NT2/D1 (cell line): ENCODE measurements around the gene ZBTB7B.

Experiments used
- DNase-seq: peaks from one replicate; pipeline ENCODE4 v3.0.0-alpha.2; 2011; ENCODE audit warnings: low read depth, low spot score
- H3K27me3 ChIP-seq: 2 replicates; pipeline ENCODE4 v1.6.0; 2011; ENCODE audit warnings: mild to moderate bottlenecking; ENCODE audit not compliant: insufficient read length, insufficient read depth
- H3K36me3 ChIP-seq: 2 replicates; pipeline ENCODE4 v1.6.1; 2011; ENCODE audit warnings: mild to moderate bottlenecking, low read length, mixed read lengths; ENCODE audit not compliant: insufficient read depth, insufficient read length
- H3K4me1 ChIP-seq: 2 replicates; pipeline ENCODE4 v1.5.1; 2011; ENCODE audit not compliant: insufficient read depth, insufficient read length
- H3K4me3 ChIP-seq: 2 replicates; pipeline ENCODE4 v1.5.1; 2011; ENCODE audit warnings: low read depth; ENCODE audit not compliant: insufficient read length
- H3K9ac ChIP-seq: 2 replicates; pipeline ENCODE4 v1.6.0; 2011; ENCODE audit warnings: low read depth; ENCODE audit not compliant: insufficient read length
- H3K9me3 ChIP-seq: 2 replicates; pipeline ENCODE4 v1.5.1; 2011; ENCODE audit warnings: mild to moderate bottlenecking, low read length; ENCODE audit not compliant: insufficient read depth
- SUZ12 ChIP-seq: IDR thresholded peaks from 2 replicates; pipeline ENCODE4 v1.6.1; 2011; ENCODE audit not compliant: insufficient read length, insufficient read depth; ENCODE audit errors: extremely low read depth
- YY1 ChIP-seq: IDR thresholded peaks from 2 replicates; pipeline ENCODE4 v1.6.1; 2011; ENCODE audit not compliant: insufficient read length, insufficient read depth
- ZNF274 ChIP-seq: IDR thresholded peaks from 2 replicates; pipeline ENCODE4 v1.6.1; 2011; ENCODE audit warnings: mild to moderate bottlenecking, low read depth, low read length

The ZBTB7B gene

DNA sequence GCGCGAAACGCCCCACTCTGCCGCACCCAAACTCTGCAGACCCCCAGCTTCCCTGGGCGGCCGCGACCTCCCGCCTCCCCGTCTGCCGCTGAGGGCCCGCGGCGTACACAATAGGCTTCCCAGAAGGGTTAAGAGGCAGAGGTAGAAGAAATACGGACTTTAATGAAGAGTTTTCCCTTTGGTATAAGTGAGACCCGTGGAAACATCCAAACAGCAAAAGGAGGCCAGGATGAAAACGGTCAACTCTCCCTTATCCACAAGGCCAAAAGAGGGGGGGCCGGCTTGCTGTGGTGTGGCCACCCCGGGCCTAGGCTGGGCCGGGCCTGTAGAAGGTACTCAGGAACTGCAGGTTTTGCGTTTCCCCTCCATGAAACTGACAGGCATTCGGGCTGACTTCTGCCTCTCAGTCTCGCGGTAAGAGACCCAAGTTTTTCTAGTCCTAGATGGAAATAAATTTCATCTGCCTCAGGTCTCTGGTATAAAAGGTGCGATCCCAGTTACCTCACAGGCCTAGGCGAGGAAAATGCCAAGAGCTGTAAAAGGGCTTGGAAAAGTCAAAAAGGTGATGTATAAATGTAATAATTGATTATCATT is 40.3 kb upstream of the ZBTB7B start:
- H3K9ac ChIP-seq = peak overlapping the region; percentile 98
- H3K4me1 ChIP-seq = peaks cover 6% of the 10 kb centered on the region
- TF ChIP-seq SUZ12 (no peak), ZNF274 (no peak), YY1 (no peak)
- no peaks in the 10 kb centered on the region for H3K27me3 ChIP-seq
- peak overlapping the region; percentile 84 for H3K4me3 ChIP-seq
- DNase-seq = no peak
- H3K9me3 ChIP-seq = no peaks in the 10 kb centered on the region; the same call in 1 of the 2 replicates
- H3K36me3 ChIP-seq = peaks cover 80% of the 10 kb centered on the region

DNA sequence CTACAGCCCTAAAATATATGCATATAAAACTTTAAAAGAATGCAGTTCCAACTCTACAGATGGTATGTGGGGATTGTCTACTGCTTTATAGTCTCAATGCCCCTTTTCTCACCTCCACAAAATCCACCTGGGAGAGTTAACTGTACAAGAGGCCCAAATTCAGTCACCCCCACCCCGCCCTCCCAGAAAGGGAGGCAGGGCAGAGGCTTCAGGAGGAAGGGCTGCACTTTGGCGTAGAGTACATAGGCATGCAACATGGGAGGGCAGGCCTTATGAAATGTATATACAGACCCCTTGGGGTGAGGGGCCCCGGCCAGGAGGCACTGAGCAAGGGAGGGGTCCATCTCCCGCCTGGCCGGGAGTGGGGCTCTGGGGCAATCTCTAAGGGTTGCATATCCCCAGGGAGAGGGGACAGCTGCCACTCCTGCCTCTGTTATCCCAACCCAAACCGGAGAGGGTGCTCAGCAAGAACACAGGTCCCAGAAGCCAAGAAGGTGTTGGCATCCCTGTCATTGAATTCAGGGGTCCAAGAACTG is 39.7 kb upstream of the ZBTB7B start:
- Histone ChIP-seq H3K36me3 (peaks cover 85% of the 10 kb centered on the region), H3K4me1 (peaks cover 9% of the 10 kb centered on the region), H3K9ac (peak overlapping the region; percentile 98), H3K9me3 (no peaks in the 10 kb centered on the region; the same call in 1 of the 2 replicates), H3K4me3 (peak overlapping the region; percentile 84), H3K27me3 (no peaks in the 10 kb centered on the region)
- DNase-seq = no peak
- no peak for TF ChIP-seq SUZ12
- no peak for TF ChIP-seq ZNF274
- TF ChIP-seq YY1 = no peak

DNA sequence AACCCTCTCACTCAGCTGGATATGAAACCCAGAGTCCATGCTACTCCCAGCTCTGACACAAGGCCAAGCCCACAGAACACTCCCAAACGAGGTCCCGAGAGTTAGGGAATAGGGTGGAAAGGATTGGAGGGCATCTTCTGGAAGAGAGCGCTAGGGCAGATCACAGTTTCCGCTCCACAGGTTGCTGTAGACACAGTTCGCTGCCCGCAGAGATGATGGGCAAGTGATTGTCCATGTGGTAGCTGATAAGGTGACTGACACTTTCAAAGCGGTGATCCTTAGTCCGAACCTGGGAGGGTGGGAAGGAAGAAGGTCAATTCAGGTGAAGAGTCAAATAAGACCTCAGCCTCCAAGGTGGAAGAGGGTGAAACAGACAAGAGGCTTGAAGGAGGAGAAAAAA is 39.0 kb upstream of the ZBTB7B start:
- H3K4me3 ChIP-seq = no peak overlapping the region
- H3K4me1 ChIP-seq = peaks cover 11% of the 10 kb centered on the region
- H3K9ac ChIP-seq = no peak overlapping the region
- DNase-seq = no peak
- H3K27me3 ChIP-seq = no peaks in the 10 kb centered on the region
- H3K36me3 ChIP-seq = peaks cover 85% of the 10 kb centered on the region
- TF ChIP-seq SUZ12 = no peak
- no peak for TF ChIP-seq ZNF274
- no peak for TF ChIP-seq YY1
- H3K9me3 ChIP-seq = no peaks in the 10 kb centered on the region; the same call in 1 of the 2 replicates

DNA sequence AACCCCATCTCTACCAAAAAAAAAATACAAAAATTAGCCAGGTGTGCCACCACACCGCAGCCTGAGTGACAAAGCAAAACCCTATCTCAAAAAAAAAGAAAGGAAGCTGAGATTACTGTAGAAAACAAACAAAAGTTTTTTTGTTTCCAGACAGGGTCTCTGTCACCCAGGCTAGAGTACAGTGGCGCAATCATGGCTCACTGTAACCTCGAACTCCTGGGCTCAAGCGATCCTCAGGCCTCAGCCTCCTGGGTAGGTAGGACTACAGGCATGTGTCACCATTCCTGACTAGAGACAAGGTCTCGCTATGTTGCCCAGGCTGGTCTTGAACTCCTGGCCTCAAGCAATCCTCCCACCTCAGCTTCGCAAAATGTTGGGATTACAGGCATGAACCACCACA is 38.2 kb upstream of the ZBTB7B start:
- Histone ChIP-seq H3K9ac (no peak overlapping the region), H3K4me3 (no peak overlapping the region), H3K36me3 (peaks cover 85% of the 10 kb centered on the region), H3K27me3 (no peaks in the 10 kb centered on the region), H3K4me1 (peaks cover 15% of the 10 kb centered on the region), H3K9me3 (no peaks in the 10 kb centered on the region; the same call in 1 of the 2 replicates)
- TF ChIP-seq SUZ12 = no peak
- TF ChIP-seq ZNF274 = no peak
- no peak for TF ChIP-seq YY1
- DNase-seq = no peak

DNA sequence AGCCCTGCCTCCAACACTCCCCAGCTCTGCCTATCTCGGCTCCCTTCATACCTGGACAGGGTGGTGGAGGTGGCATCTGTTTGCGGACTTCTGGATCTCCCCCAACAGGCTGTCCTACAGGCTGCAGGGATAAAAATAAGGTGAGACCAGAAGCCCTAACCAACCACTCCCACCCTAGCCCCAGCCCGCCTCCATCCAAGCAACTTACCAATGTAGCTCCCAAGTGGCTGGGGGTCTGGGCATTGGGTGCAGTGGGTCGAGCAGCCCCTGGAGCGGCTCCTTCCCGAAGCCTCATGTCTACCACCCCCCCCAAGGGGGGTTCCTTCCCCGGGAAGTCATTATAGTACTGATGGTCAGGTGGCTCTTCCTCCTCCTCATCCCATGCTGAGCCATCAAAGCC is 36.5 kb upstream of the ZBTB7B start:
- Histone ChIP-seq H3K4me1 (peaks cover 16% of the 10 kb centered on the region), H3K27me3 (no peaks in the 10 kb centered on the region), H3K9me3 (no peaks in the 10 kb centered on the region), H3K9ac (no peak overlapping the region), H3K4me3 (no peak overlapping the region), H3K36me3 (peaks cover 75% of the 10 kb centered on the region)
- no peak for TF ChIP-seq YY1
- no peak for TF ChIP-seq SUZ12
- TF ChIP-seq ZNF274 = no peak
- DNase-seq = no peak

DNA sequence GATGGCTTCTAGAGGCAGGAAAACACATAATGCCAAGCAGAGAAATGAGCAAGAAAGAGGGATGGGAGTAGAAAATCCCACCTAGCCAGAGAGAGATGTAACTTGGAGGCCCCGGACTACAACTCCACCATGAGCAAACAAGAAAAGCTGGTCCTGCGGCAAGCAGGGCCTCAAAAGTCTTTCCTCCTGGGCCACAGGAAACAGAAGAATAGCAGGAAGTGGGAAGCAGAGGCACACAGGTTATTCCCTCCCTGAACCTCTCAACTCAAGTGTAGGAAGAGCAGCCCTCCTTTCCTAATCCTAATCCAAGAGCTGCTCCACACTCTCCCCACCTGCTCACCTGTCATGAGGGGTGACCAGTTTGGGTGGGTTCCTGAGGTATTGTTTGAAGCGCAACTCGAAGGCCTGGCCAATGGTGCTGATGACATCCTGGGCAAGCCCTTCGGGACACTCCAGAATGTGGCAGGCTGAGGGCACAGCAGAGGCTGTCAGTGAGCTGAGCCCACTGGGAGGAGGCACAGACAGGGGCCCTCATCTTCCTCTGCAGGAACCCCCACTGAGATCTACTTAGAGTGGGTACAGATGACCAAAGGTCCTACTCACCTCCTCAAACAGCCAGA is 35.2 kb upstream of the ZBTB7B start:
- no peak for DNase-seq
- Histone ChIP-seq H3K36me3 (peaks cover 71% of the 10 kb centered on the region), H3K4me1 (peaks cover 22% of the 10 kb centered on the region), H3K27me3 (no peaks in the 10 kb centered on the region), H3K4me3 (no peak overlapping the region), H3K9me3 (no peaks in the 10 kb centered on the region), H3K9ac (no peak overlapping the region)
- TF ChIP-seq SUZ12 (no peak), ZNF274 (no peak)

DNA sequence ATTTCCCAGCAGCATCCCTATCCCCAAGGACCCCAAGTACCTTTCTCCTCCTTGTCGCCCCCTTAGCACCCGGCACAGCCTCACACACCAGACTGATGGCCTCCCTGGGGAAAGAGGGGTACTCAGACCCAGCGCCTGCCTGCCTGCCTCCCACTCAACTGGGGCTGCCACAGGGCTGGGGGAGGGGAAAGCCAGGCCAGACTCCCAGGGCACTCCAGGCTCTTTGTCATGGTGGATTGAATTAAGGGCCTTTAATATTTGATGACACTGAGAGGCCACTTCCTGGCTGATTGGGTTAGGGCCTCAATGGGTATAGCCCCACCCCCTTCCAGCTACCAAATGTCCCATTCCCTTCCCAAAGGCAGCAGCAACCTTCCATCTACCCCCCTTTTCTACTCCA is 33.9 kb upstream of the ZBTB7B start:
- TF ChIP-seq YY1 = no peak
- TF ChIP-seq SUZ12 = no peak
- TF ChIP-seq ZNF274 = no peak
- Histone ChIP-seq H3K9me3 (no peaks in the 10 kb centered on the region), H3K36me3 (peaks cover 58% of the 10 kb centered on the region), H3K27me3 (no peaks in the 10 kb centered on the region), H3K4me3 (peak overlapping the region; percentile 77), H3K4me1 (peaks cover 20% of the 10 kb centered on the region), H3K9ac (peak overlapping the region; percentile 98)
- DNase-seq = no peak
